HEK293T (cell line): Measurements from ENCODE around the gene PES1.
"Not testable (repeated sequence)": the region's sequence is repeated elsewhere in the genome, so short reads cannot be mapped to it uniquely, and the experiment has no call there.

Source experiments
- CTCF ChIA-PET: fragments of 350-600 bp; formaldehyde crosslinking; extraction: SDS; loops from one replicate; lab custom pipeline; 2021; ENCODE audit warnings: antibody characterized with exemption, inconsistent platforms; lab: Yijun Ruan, JAX
- POLR2A ChIA-PET: fragments of 350-600 bp; formaldehyde crosslinking; extraction: SDS; loops from one replicate; lab custom pipeline; 2020; ENCODE audit warnings: antibody characterized with exemption, inconsistent platforms; lab: Yijun Ruan, JAX
- DNase-seq: peaks from one replicate; pipeline ENCODE4 v3.0.0; 2012; ENCODE audit warnings: mixed read lengths; ENCODE audit errors: extremely low spot score
- ARNT ChIP-seq: fragments of 450-650 bp; IDR thresholded peaks from 2 replicates; pipeline ENCODE4 v1.6.1; 2017; ENCODE audit warnings: mild to moderate bottlenecking
- BHLHE40 ChIP-seq: fragments of 450-650 bp; IDR thresholded peaks from 2 replicates; pipeline ENCODE4 v1.6.1; 2016; ENCODE audit warnings: mild to moderate bottlenecking, moderate library complexity, borderline replicate concordance
- CTBP1 ChIP-seq: fragments of 450-650 bp; IDR thresholded peaks from 2 replicates; pipeline ENCODE4 v1.6.1; 2016; ENCODE audit warnings: borderline replicate concordance
- ELF4 ChIP-seq: fragments of 450-650 bp; IDR thresholded peaks from 2 replicates; pipeline ENCODE4 v1.6.1; 2017; ENCODE audit warnings: antibody characterized with exemption
- FOXA1 ChIP-seq: fragments of 450-650 bp; IDR thresholded peaks from 2 replicates; pipeline ENCODE4 v1.6.1; 2016; ENCODE audit warnings: mild to moderate bottlenecking
- FOXK2 ChIP-seq: fragments of 450-650 bp; IDR thresholded peaks from 2 replicates; pipeline ENCODE4 v1.6.1; 2016; ENCODE audit warnings: mild to moderate bottlenecking
- FOXM1 ChIP-seq: fragments of 450-650 bp; IDR thresholded peaks from 2 replicates; pipeline ENCODE4 v1.6.1; 2017; ENCODE audit warnings: mild to moderate bottlenecking, borderline replicate concordance
- HDGF ChIP-seq: fragments of 450-650 bp; IDR thresholded peaks from 2 replicates; pipeline ENCODE4 v1.6.1; 2017; ENCODE audit warnings: antibody characterized with exemption, borderline replicate concordance
- L3MBTL2 ChIP-seq: fragments of 450-650 bp; conservative IDR thresholded peaks from 2 replicates; pipeline ENCODE4 v1.6.1; 2016; ENCODE audit warnings: mild to moderate bottlenecking
- LEF1 ChIP-seq: fragments of 450-650 bp; IDR thresholded peaks from 2 replicates; pipeline ENCODE4 v1.6.1; 2017; ENCODE audit warnings: mild to moderate bottlenecking, borderline replicate concordance
- NFRKB ChIP-seq: fragments of 450-650 bp; IDR thresholded peaks from 2 replicates; pipeline ENCODE4 v1.6.1; 2016; ENCODE audit warnings: mild to moderate bottlenecking, moderate library complexity
- PKNOX1 ChIP-seq: fragments of 450-650 bp; IDR thresholded peaks from 2 replicates; pipeline ENCODE4 v1.6.1; 2016
- SP1 ChIP-seq: fragments of 450-650 bp; IDR thresholded peaks from 2 replicates; pipeline ENCODE4 v1.6.1; 2017
- SUZ12 ChIP-seq: fragments of 450-650 bp; IDR thresholded peaks from 2 replicates; pipeline ENCODE4 v1.6.1; 2016; ENCODE audit warnings: mild to moderate bottlenecking
- TARDBP ChIP-seq: fragments of 450-650 bp; IDR thresholded peaks from 2 replicates; pipeline ENCODE4 v1.6.1; 2016
- ZNF384 ChIP-seq: fragments of 450-650 bp; IDR thresholded peaks from 2 replicates; pipeline ENCODE4 v1.6.1; 2016

PES1 gene

DNA sequence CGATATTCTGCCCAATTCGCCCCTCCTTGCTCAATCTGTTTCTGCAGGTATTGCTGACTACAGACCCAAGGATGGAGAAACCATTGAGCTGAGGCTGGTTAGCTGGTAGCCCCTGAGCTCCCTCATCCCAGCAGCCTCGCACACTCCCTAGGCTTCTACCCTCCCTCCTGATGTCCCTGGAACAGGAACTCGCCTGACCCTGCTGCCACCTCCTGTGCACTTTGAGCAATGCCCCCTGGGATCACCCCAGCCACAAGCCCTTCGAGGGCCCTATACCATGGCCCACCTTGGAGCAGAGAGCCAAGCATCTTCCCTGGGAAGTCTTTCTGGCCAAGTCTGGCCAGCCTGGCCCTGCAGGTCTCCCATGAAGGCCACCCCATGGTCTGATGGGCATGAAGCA, 34.7 kb upstream of the PES1 start:
- no peak for DNase-seq
- TF ChIP-seq L3MBTL2 (no peak), HDGF (no peak), ARNT (no peak), SP1 (no peak), PKNOX1 (no peak), BHLHE40 (no peak), CTBP1 (no peak), LEF1 (no peak), NFRKB (no peak), FOXK2 (no peak), FOXM1 (no peak), ELF4 (no peak), SUZ12 (no peak), FOXA1 (no peak), TARDBP (no peak), ZNF384 (no peak)
- CTCF ChIA-PET, result interaction anchor here (0.7 to 1.2 kb wide), 2 partner anchors 8 to 24 kb away, joined by 4 read pairs; no protein-coding TSS in a partner anchor
- POLR2A ChIA-PET, result interaction anchor here (2.0 kb wide), 1 partner anchor 9 kb away, joined by 9 read pairs; the partner anchor contains the start of gene SLC35E4

DNA sequence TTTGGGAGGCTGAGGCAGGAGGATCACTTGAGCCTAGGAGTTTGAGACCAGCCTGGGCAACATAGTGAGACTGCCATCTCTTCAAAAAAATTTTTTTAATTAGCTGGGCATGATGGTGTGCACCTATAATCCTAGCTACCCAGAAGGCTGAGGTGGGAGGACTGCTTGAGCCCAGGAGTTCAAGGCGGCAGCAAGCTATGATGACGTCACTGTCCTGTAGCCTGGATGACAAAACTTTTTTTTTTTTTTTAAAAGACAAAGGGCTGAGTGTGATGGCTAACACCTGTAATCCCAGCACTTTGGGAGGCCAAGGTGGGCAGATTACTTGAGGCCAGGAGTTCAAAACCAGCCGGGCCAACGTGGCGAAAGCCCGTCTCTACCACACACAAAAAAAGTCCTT, 28.2 kb upstream of the PES1 start:
- CTCF ChIA-PET, result interaction anchor here (0.6 to 2.4 kb wide), 4 partner anchors 15 to 176 kb away, joined by 3 to 9 read pairs (median 4); no protein-coding TSS in a partner anchor
- POLR2A ChIA-PET, result interaction anchor here (1.1 to 1.2 kb wide), 2 partner anchors 14 to 15 kb away, joined by 3 read pairs; partner anchors contain the start of gene SLC35E4

GRCh38 chr22:30617819-30618218, 26.1 kb upstream of the PES1 start:
- ChIA-PET CTCF (interaction anchor here (1.2 kb wide), 1 partner anchor 12 kb away, joined by 3 read pairs; no protein-coding TSS in a partner anchor), POLR2A (no interaction called here)
- no peak for DNase-seq
- TF ChIP-seq TARDBP (no peak), ZNF384 (no peak), L3MBTL2 (no peak), SUZ12 (no peak), FOXK2 (no peak), LEF1 (no peak), ELF4 (no peak), FOXA1 (no peak), BHLHE40 (no peak), FOXM1 (no peak), NFRKB (no peak), CTBP1 (no peak), PKNOX1 (no peak), SP1 (no peak), ARNT (no peak), HDGF (no peak)

More for the DNA sequence above, 28.2 kb upstream of the PES1 start:
- not testable (repeated sequence) for DNase-seq

GRCh38 chr22:30615543-30615954, 23.8 kb upstream of the PES1 start:
- ChIA-PET POLR2A (no interaction called here), CTCF (no interaction called here)
- no peak for DNase-seq
- TF ChIP-seq ELF4 (no peak), PKNOX1 (no peak), CTBP1 (no peak), SP1 (no peak), BHLHE40 (no peak), FOXA1 (no peak), TARDBP (no peak), LEF1 (no peak), FOXK2 (no peak), NFRKB (no peak), HDGF (no peak), ARNT (no peak), L3MBTL2 (no peak), SUZ12 (no peak), ZNF384 (no peak), FOXM1 (no peak)

DNA sequence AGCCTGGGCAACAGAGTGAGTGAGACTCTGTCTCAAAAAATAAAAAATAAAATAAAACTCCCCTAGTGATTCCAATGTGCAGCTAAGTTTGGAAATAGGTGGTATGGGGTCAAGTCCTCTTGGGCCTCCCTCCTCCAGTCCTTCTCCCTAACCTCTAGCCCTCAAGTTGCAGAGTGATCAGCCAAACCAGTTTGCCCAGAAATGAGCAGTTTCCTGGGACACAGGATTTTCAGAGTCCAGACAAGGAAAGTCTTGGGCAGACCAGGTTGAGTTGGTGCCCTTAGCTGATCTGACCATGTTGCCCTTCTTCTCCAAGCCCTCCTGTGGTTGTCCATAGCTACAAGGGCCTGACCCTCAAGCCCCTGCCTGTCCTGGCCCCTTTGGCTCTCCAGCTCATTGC, 23.2 kb upstream of the PES1 start:
- no peak for DNase-seq
- CTCF ChIA-PET, result interaction anchor here (0.6 kb wide), 1 partner anchor 745 kb away, joined by 7 read pairs; no protein-coding TSS in a partner anchor
- TF ChIP-seq BHLHE40, result no peak
- TF ChIP-seq FOXM1, result no peak
- no peak for TF ChIP-seq SUZ12
- TF ChIP-seq HDGF, result no peak
- no peak for TF ChIP-seq SP1
- no peak for TF ChIP-seq NFRKB
- no peak for TF ChIP-seq FOXA1
- TF ChIP-seq TARDBP, result no peak
- TF ChIP-seq CTBP1, result no peak
- TF ChIP-seq L3MBTL2, result no peak
- TF ChIP-seq PKNOX1, result no peak
- TF ChIP-seq LEF1, result no peak
- no peak for TF ChIP-seq ARNT
- POLR2A ChIA-PET, result no interaction called here

DNA sequence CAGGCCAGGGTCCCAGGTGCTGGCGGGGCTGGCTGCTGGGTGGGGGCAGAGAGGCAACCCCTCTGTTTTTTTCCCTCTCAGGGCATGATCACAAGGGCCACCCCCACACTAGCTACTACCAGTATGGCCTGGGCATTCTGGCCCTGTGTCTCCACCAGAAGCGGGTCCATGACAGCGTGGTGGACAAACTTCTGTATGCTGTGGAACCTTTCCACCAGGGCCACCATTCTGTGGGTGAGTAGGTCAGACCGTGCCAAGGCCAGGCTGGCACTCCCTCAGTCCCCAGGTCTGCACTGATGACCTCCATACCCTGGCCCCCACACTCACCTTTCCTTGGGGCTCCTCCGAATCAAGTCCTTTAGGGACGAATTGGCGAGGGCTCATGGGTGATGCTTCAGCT, 22.6 kb upstream of the PES1 start:
- ChIA-PET CTCF (no interaction called here), POLR2A (no interaction called here)
- TF ChIP-seq FOXK2 (no peak), L3MBTL2 (no peak), ELF4 (no peak), PKNOX1 (no peak), FOXM1 (no peak), SUZ12 (no peak), CTBP1 (no peak), TARDBP (no peak), SP1 (no peak), FOXA1 (no peak), HDGF (no peak), BHLHE40 (no peak), ZNF384 (no peak), ARNT (no peak), NFRKB (no peak), LEF1 (no peak)

More for the DNA sequence above, 22.6 kb upstream of the PES1 start:
- no peak for DNase-seq
